Ascending aorta (tissue), 2 donors: ENCODE measurements around the gene NBEA. TPM values are rescaled to one million over a fixed set of nuclear protein-coding genes. Genes with fewer than 3 reads are reported as not detected.

ENCODE experiments used
- DNase-seq, 2 donors: peaks; one replicate each; pipeline ENCODE4 v3.0.0-alpha.2; 2019; ENCODE audit warnings: low spot score in 2 of 2
- H3K27ac ChIP-seq, 2 donors: fragments of 200-600 bp; sonication (generic); one replicate each; pipeline ENCODE4 v1.5.1; 2016 to 2017; ENCODE audit warnings: mild to moderate bottlenecking in 1 of 2
- H3K27me3 ChIP-seq: fragments of 200-600 bp; sonication (generic); one replicate; pipeline ENCODE4 v1.5.1; 2017
- H3K36me3 ChIP-seq, 2 donors: fragments of 200-600 bp; sonication (generic); one replicate each; pipeline ENCODE4 v1.5.1; 2016
- H3K4me1 ChIP-seq, 2 donors: fragments of 200-600 bp; sonication (generic); one replicate each; pipeline ENCODE4 v1.5.1; 2016 to 2017; ENCODE audit warnings: mild to moderate bottlenecking in 1 of 2
- H3K4me3 ChIP-seq, 2 donors: fragments of 200-600 bp; sonication (generic); one replicate each; pipeline ENCODE4 v1.5.1; 2016 to 2017; ENCODE audit warnings: mild to moderate bottlenecking in 1 of 2
- H3K9me3 ChIP-seq, 2 donors: fragments of 200-600 bp; sonication (generic); one replicate each; pipeline ENCODE4 v1.5.1; 2016
- intact Hi-C: fragments of 100-400 bp; cut with DNase I; formaldehyde crosslinking; loops from one replicate; pipeline ENCODE4 v1.15.1; 2023
- total RNA-seq: library from RNA; depleted of rRNA; stranded (reverse); fragments of >200 nt; gene quantifications from one replicate; pipeline ENCODE4 v1.1.0, GENCODE V29; 2016
- TF ChIP-seq, protein P1 (sequence below), 3 experiments: fragments of 200-600 bp in 2 of 3; fragments of 450-650 bp in 1 of 3; sonication (generic) in 2 of 3; IDR thresholded peaks; one replicate each; pipeline ENCODE4 v1.5.1; 2016 to 2019; ENCODE audit warnings: antibody characterized with exemption in 3 of 3, mild to moderate bottlenecking in 1 of 3, moderate library complexity in 1 of 3

Gene NBEA
- total RNA-seq, 1 donor from 2014 or later, result 1.6 TPM

DNA sequence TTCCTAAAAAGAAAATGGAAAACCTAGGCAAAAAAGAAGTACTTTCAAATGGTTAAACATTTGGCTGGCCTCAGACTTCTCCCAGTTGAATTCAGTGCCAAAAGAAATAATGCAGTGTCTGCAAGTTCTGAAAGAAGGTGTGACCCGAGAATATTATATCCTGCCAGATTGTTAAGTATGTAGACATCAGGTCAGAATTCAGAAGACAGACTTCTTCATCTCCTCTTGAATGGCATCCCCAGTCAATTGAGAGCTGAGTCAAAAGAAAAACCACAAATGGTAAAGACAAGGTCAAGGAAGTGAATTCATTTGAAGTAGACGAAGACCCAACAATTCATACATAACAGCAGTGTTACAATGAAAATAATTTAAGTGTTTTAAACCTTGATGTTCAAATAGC, 194.5 kb downstream of the NBEA start:
- Histone ChIP-seq H3K4me1 (no peaks in the 10 kb centered on the region), H3K27ac (no peak overlapping the region), H3K36me3 (no peaks in the 10 kb centered on the region), H3K4me3 (no peak overlapping the region), H3K27me3 (no peaks in the 10 kb centered on the region), H3K9me3 (no peaks in the 10 kb centered on the region)
- TF ChIP-seq, protein P1, sequence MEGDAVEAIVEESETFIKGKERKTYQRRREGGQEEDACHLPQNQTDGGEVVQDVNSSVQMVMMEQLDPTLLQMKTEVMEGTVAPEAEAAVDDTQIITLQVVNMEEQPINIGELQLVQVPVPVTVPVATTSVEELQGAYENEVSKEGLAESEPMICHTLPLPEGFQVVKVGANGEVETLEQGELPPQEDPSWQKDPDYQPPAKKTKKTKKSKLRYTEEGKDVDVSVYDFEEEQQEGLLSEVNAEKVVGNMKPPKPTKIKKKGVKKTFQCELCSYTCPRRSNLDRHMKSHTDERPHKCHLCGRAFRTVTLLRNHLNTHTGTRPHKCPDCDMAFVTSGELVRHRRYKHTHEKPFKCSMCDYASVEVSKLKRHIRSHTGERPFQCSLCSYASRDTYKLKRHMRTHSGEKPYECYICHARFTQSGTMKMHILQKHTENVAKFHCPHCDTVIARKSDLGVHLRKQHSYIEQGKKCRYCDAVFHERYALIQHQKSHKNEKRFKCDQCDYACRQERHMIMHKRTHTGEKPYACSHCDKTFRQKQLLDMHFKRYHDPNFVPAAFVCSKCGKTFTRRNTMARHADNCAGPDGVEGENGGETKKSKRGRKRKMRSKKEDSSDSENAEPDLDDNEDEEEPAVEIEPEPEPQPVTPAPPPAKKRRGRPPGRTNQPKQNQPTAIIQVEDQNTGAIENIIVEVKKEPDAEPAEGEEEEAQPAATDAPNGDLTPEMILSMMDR (IDR thresholded peaks at IDR 0.05), result no peak
- intact Hi-C loops, result no loop called here
- no peak for DNase-seq

- Histone ChIP-seq H3K27ac (no peak overlapping the region), H3K9me3 (no peaks in the 10 kb centered on the region), H3K4me1 (no peaks in the 10 kb centered on the region), H3K27me3 (no peaks in the 10 kb centered on the region), H3K4me3 (no peak overlapping the region), H3K36me3 (no peaks in the 10 kb centered on the region)
- TF ChIP-seq, protein P1 (IDR thresholded peaks at IDR 0.05), result no peak
- intact Hi-C loops, result no loop called here
- DNase-seq, result no peak
Observed at GRCh38 chr13:35139591-35139990, 197.5 kb downstream of the NBEA start.

DNA sequence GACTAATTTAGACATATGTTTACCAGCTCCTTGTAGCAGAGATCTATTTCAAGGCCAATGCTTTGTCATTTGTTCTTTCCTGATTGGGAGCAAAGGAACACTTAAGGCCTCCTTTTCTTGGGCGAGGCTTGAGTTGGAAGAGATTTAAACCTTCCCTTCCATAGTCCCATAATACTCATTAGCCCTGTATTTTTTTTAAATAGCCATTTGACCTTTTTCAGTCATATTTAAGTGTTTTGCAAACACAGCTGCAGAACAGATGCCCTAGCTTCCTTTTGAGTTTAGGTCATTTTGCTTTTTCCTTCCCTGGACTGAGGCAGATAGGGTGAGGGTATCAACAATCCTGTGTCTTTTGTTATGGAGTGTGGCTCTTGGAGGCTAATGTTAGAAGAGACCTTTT, 198.3 kb downstream of the NBEA start:
- no peak for DNase-seq
- no peak overlapping the region for H3K4me3 ChIP-seq
- TF ChIP-seq, protein P1 (IDR thresholded peaks at IDR 0.05), result no peak
- intact Hi-C loops, result no loop called here
- H3K27ac ChIP-seq, result no peak overlapping the region
- H3K36me3 ChIP-seq, result no peaks in the 10 kb centered on the region
- H3K27me3 ChIP-seq, result no peaks in the 10 kb centered on the region
- no peaks in the 10 kb centered on the region for H3K4me1 ChIP-seq
- H3K9me3 ChIP-seq, result no peaks in the 10 kb centered on the region

DNA sequence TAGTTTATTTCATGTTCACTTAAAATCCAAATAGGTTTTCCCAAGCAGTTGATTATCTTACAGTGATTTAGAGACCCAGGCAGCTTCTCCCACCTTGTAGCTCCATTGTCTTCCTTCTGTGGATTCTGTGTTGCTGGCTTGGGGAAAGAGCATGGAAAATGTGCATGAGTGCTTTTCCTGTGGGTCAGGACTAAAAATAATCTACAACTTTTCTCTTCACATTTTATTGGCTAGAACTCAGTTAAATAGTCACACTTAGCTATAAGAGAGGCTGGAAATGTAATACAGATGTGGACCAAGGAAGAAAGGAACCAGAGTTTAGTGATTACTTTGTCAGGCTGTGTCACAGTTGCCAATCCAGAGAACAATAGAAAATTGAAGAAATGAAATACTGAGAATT, 198.8 kb downstream of the NBEA start:
- intact Hi-C loops, result no loop called here
- no peak for DNase-seq
- Histone ChIP-seq H3K27me3 (no peaks in the 10 kb centered on the region), H3K27ac (no peak overlapping the region), H3K36me3 (no peaks in the 10 kb centered on the region), H3K4me3 (no peak overlapping the region), H3K9me3 (no peaks in the 10 kb centered on the region), H3K4me1 (no peaks in the 10 kb centered on the region)
- TF ChIP-seq, protein P1 (IDR thresholded peaks at IDR 0.05), result no peak

DNA sequence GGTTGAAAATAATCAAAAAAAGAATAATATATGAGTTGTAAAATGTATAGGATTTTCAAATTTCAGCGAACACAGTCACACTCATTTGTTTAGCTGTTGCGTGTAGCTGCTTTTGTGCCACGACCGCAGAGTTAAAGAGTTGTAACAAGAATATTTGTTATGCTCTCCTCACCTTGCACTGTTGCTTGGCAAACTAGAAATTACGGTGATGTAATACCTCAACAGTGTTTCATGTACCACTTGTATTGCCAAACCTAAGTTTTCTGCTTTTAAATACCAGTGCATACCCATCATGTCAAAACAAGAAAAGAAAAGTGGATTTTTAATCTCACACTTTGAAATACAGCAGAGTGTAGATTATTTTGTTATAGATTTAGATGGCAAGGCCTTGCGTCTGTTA, 201.1 kb downstream of the NBEA start:
- Histone ChIP-seq H3K9me3 (no peaks in the 10 kb centered on the region), H3K4me3 (no peak overlapping the region), H3K4me1 (no peaks in the 10 kb centered on the region), H3K36me3 (no peaks in the 10 kb centered on the region), H3K27me3 (no peaks in the 10 kb centered on the region), H3K27ac (no peak overlapping the region)
- TF ChIP-seq, protein P1 (IDR thresholded peaks at IDR 0.05), result no peak
- DNase-seq, result no peak
- intact Hi-C loops, result no loop called here

DNA sequence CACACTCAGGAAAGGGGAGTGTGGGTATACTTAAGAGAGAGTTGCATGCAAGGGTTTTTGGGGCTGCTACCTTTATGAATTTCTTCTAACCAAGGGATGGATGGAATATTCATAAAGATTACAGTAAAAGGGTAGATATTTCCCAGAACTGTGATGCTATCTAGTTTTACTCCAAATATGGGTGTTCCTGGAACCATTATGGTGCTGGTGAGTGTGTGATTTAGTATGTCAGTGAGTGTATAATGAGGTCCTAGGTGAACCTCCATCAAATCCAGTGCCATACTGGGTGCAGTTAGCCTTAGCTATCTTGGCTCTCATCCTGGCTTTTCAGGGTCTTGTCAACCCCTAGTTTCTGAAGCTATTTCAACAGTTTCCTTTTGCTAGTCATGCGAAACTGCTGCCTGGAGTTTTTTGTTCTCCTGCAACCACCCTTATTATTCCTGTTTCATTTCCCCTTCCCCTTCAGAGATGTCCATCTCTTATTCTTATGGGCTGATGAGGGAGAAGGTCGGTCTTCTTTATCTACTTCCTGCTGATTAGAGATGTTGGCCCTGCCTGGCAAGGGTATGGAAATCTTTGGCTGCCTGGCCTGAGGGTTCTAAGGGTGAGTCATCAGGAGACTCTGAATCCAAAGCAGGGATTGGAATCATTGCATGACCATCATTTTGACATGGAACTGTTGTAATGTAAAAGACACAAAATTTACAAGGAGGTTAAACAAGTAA, 202.3 kb downstream of the NBEA start:
- Histone ChIP-seq H3K9me3 (no peaks in the 10 kb centered on the region), H3K4me1 (no peaks in the 10 kb centered on the region), H3K27ac (no peak overlapping the region), H3K36me3 (no peaks in the 10 kb centered on the region), H3K27me3 (no peaks in the 10 kb centered on the region), H3K4me3 (no peak overlapping the region)
- TF ChIP-seq, protein P1 (IDR thresholded peaks at IDR 0.05), result no peak
- no peak for DNase-seq
- intact Hi-C loops, result no loop called here
